Heart left ventricle (tissue), 16 donors: Measurements from ENCODE around the gene PAQR4. TPM values are rescaled to one million over a fixed set of nuclear protein-coding genes. Genes with fewer than 3 reads are reported as not detected.
A peak's percentile ranks its signal among the peaks of the same experiment; 100 is the strongest.

ENCODE experiments used
- ATAC-seq, 4 donors: fragments of 200-7000 bp; cut with Tn5 transposase; one replicate each; pipeline ENCODE4 v1.9.1; 2020 to 2022; ENCODE audit warnings: moderate library complexity in 4 of 4, mild to moderate bottlenecking in 3 of 4, moderate number of reproducible peaks in 1 of 4
- DNase-seq, 5 donors: peaks; one replicate each; pipeline ENCODE4 v3.0.0-alpha.2; 2020
- H3K27ac ChIP-seq, 12 donors: fragments of 200-600 bp; sonication (generic) in 4 of 12; one replicate each; pipeline versions ENCODE4 v1.5.0 to v1.8.0; 2016 to 2022; ENCODE audit warnings: mild to moderate bottlenecking in 2 of 12
- H3K27me3 ChIP-seq, 9 donors: fragments of 200-600 bp; sonication (generic) in 2 of 9; one replicate each; pipeline versions ENCODE4 v1.5.1 to v1.8.0; 2016 to 2022; ENCODE audit warnings: mild to moderate bottlenecking in 3 of 9
- H3K36me3 ChIP-seq, 9 donors: fragments of 200-600 bp; sonication (generic) in 2 of 9; one replicate each; pipeline versions ENCODE4 v1.5.0 to v1.8.0; 2018 to 2022; ENCODE audit warnings: mild to moderate bottlenecking in 2 of 9
- H3K4me1 ChIP-seq, 12 donors: fragments of 200-600 bp; sonication (generic) in 4 of 12; one replicate each; pipeline versions ENCODE4 v1.5.0 to v1.8.0; 2016 to 2022; ENCODE audit warnings: mild to moderate bottlenecking in 3 of 12
- H3K4me3 ChIP-seq, 12 donors: fragments of 200-600 bp; sonication (generic) in 4 of 12; one replicate each; pipeline versions ENCODE4 v1.5.0 to v1.8.0; 2017 to 2022; ENCODE audit warnings: mild to moderate bottlenecking in 9 of 12, moderate library complexity in 4 of 12
- H3K9me3 ChIP-seq, 12 donors: fragments of 200-600 bp; sonication (generic) in 4 of 12; one replicate each; pipeline versions ENCODE4 v1.5.0 to v1.8.0; 2016 to 2022; ENCODE audit warnings: mild to moderate bottlenecking in 1 of 12
- POLR2A ChIP-seq, 2 donors: fragments of 450-650 bp; IDR thresholded peaks; one replicate each; pipeline ENCODE4 v1.6.1; 2017; ENCODE audit warnings: antibody characterized with exemption in 2 of 2, mild to moderate bottlenecking in 2 of 2, moderate library complexity in 2 of 2
- WGBS, 4 donors: extraction: QIAGEN DNeasy Blood & Tissue Kit in 2 of 4; methylation state at CpG; one replicate each; pipeline versions ENCODE4 v1.1.5 to v1.1.7; 2013 to 2018; 5-methylcytosine and 5-hydroxymethylcytosine counted together
- intact Hi-C, 10 donors: fragments of 100-400 bp; cut with DNase I; formaldehyde crosslinking; loops; one replicate each; pipeline versions ENCODE4 v1.11.1 to v1.14.2; 2022
- polyA plus RNA-seq, 2 donors: library from polyadenylated mRNA; stranded (reverse); fragments of 200-250 nt; gene quantifications; one replicate each; pipeline ENCODE4 v1.2.3, GENCODE V29; 2013
- total RNA-seq, 9 donors: library from RNA; depleted of rRNA in 2 of 9; stranded (reverse); fragments of >200 nt in 2 of 9; fragmentation: NEBNext Ultra II Directional in 3 of 9; extraction: Animal tissue kit (Norgen Biotek cat#: 25700) in 3 of 9; gene quantifications; one replicate each; pipeline versions ENCODE4 v1.1.0 to v1.2.4, GENCODE V29; 2016 to 2023
- TF ChIP-seq, protein P1 (sequence below), 12 donors: fragments of 200-600 bp; sonication (generic) in 4 of 12; IDR thresholded peaks; one replicate each; pipeline versions ENCODE4 v1.5.0 to v1.8.0; 2018 to 2022; ENCODE audit warnings: antibody characterized with exemption in 12 of 12, mild to moderate bottlenecking in 5 of 12
- donor health status: ischemic (EF 13 %, LVEDD 7.1; RV severe dilation, severe dysfunction).
- donor health status: healthy with polysubstance abuse.
- donor health status: DM: no; HTN: yes; CAD: no.
- donor health status: DM: no; HTN: no; CAD: no.
- donor health status: ischemic (EF 25% LVEDD 6.9; RV normal size, moderate dysfunction).
- donor health status: ischemic (EF 25% LVEDD 5.7; RV mildly dilated, moderate dysfunction).
- donor health status: healthy.
- donor health status: DM: yes; HTN: yes; CAD: no.
- donor health status: ischemic (EF 35%, LVEDD 5.7; RV mildly dilated, moderate dysfunction).
- donor health status: nonischemic (EF 11% LVEDD 7.7; RV severe dilation, severe dysfunction).
- donor health status: DM: yes; HTN: yes; CAD: no.
- donor health status: PGD.
- donor health status: ischemic (EF 29% LVEDD 5.4; RV normal size, mild dysfunction).
- donor health status: nonischemic (EF 23%, LVEDD 6.1; RV moderate dilation, normal function).

PAQR4 gene
- total and polyA plus RNA-seq, 11 donors, result 6.9 to 16.3 (median 9.0) TPM

DNA sequence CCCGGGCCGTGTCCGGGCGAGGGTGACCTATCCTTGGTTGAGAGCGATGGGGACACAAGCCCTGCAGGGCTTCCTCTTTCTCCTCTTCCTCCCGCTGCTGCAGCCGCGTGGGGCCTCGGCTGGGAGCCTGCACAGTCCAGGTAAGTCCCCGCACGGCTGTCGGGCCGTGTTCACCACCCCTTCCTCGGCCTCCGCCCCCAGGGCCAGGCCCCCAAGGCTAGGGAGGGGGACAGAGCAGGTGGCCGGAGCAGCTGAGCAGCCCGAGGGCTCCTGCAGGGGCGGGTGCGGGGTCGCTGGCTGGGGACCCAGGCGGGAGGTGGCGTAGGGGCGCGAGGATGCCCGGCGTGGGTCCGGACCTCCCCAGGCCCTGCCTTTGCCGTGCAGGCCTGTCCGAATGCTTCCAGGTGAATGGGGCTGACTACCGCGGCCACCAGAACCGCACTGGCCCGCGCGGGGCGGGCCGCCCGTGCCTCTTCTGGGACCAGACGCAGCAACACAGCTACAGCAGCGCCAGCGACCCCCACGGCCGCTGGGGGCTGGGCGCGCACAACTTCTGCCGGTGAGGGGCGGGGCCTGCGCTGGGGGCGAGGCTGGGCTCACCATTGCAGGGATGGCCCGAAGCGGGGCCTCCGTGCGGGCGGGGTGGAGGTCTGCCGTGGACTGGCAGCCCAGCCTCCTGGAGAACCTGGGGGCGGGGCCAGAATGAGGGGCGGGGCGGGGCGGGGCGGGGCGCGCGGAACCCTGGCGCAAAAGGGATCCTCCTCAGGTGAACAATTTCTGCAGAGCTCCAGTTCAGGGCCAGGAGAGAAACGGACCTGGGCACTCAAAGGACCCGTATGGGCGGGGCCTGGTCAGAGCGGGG is 4.4 kb upstream of the PAQR4 start:
- H3K4me1 ChIP-seq, result peaks cover 3 to 60% (median 42%) of the 10 kb centered on the region in 12 donors
- ATAC-seq (no peak), DNase-seq (peak in 2 of 5 donors; percentile 7 to 28)
- peaks cover 61 to 86% (median 78%) of the 10 kb centered on the region in 9 donors for H3K27me3 ChIP-seq
- no peak overlapping the region for H3K27ac ChIP-seq
- no peak for TF ChIP-seq POLR2A (IDR thresholded peaks at IDR 0.05)
- TF ChIP-seq, protein P1, sequence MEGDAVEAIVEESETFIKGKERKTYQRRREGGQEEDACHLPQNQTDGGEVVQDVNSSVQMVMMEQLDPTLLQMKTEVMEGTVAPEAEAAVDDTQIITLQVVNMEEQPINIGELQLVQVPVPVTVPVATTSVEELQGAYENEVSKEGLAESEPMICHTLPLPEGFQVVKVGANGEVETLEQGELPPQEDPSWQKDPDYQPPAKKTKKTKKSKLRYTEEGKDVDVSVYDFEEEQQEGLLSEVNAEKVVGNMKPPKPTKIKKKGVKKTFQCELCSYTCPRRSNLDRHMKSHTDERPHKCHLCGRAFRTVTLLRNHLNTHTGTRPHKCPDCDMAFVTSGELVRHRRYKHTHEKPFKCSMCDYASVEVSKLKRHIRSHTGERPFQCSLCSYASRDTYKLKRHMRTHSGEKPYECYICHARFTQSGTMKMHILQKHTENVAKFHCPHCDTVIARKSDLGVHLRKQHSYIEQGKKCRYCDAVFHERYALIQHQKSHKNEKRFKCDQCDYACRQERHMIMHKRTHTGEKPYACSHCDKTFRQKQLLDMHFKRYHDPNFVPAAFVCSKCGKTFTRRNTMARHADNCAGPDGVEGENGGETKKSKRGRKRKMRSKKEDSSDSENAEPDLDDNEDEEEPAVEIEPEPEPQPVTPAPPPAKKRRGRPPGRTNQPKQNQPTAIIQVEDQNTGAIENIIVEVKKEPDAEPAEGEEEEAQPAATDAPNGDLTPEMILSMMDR (IDR thresholded peaks at IDR 0.05), result no peak
- peak overlapping the region; percentile 3 to 45 (median 30) for H3K4me3 ChIP-seq
- 1% methylated on average over 16 to 68 of the region's 68 CpGs for WGBS, 4 donors
- no peaks in the 10 kb centered on the region for H3K9me3 ChIP-seq
- H3K36me3 ChIP-seq, result no peaks in the 10 kb centered on the region
- intact Hi-C loops, result loop anchor here in 1 of 10 donors (10.0 kb wide), 1 partner anchor 90 kb away; no protein-coding TSS in a partner anchor

DNA sequence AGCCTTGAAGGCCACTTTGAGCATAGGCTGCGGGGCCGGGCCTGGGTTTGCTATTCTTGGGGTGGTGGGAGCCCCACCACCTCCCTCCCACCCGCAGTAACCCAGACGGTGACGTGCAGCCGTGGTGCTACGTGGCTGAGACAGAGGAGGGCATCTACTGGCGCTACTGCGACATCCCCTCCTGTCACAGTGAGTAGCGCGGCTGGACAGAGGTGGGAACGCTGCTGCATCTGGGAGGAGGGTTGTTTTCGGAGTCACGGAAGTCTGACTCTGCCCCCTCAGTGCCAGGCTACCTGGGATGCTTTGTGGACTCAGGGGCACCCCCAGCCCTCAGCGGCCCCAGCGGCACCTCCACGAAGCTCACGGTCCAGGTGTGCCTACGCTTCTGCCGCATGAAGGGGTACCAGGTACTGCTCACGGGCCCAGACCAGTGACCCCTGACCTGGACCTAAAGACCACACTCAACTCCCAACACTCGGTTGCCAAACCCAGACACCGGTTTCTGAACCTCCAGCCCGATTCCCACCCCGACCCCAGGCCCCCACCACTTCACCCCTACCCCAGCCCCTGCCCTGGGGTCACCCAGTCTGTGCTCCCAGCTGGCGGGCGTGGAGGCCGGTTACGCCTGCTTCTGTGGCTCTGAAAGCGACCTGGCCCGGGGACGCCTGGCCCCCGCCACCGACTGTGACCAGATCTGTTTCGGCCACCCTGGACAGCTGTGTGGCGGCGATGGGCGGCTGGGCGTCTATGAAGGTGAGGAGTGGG is 2.9 kb upstream of the PAQR4 start:
- Histone ChIP-seq H3K27me3 (peaks cover 61 to 73% (median 70%) of the 10 kb centered on the region in 9 donors), H3K36me3 (no peaks in the 10 kb centered on the region), H3K4me3 (peak overlapping the region in 10 of 12 donors; percentile 3 to 39 (median 28)), H3K9me3 (no peaks in the 10 kb centered on the region), H3K27ac (no peak overlapping the region), H3K4me1 (peaks cover 6 to 71% (median 51%) of the 10 kb centered on the region in 12 donors)
- TF ChIP-seq POLR2A (IDR thresholded peaks at IDR 0.05), result no peak
- TF ChIP-seq, protein P1 (IDR thresholded peaks at IDR 0.05), result no peak
- intact Hi-C loops, result loop anchor here in 1 of 10 donors (10.0 kb wide), 1 partner anchor 91 kb away; no protein-coding TSS in a partner anchor
- peak in 3 of 5 donors; percentile 6 to 56 (median 16) for DNase-seq
- ATAC-seq, result no peak
- WGBS, 4 donors, result 45 to 59% (median 52%) methylated on average over 29 to 39 of the region's 39 CpGs

DNA sequence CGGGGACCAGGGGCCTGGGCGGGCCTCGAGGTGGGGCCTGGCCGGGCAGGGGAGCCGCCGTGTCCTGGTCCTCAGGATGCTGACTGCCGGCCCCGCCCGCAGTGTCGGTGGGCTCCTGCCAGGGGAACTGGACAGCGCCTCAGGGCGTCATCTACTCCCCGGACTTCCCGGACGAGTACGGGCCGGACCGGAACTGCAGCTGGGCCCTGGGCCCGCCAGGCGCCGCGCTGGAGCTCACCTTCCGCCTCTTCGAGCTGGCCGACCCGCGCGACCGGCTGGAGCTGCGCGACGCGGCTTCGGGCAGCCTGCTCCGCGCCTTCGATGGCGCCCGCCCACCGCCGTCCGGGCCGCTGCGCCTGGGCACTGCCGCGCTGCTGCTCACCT is 2.3 kb upstream of the PAQR4 start:
- Histone ChIP-seq H3K27me3 (peaks cover 61 to 67% (median 64%) of the 10 kb centered on the region in 9 donors), H3K4me1 (peaks cover 6 to 71% (median 51%) of the 10 kb centered on the region in 12 donors), H3K27ac (no peak overlapping the region), H3K36me3 (peaks cover 0 to under 1% (median 0%) of the 10 kb centered on the region in 9 donors), H3K9me3 (no peaks in the 10 kb centered on the region), H3K4me3 (peak overlapping the region in 10 of 12 donors; percentile 3 to 39 (median 28))
- intact Hi-C loops, result loop anchor here in 1 of 10 donors (10.0 kb wide), 1 partner anchor 92 kb away; no protein-coding TSS in a partner anchor
- DNase-seq, result peak in 2 of 5 donors; percentile 32 to 67
- WGBS, 4 donors, result 1 to 3% (median 2%) methylated on average over 15 to 46 of the region's 46 CpGs
- ATAC-seq, result no peak
- no peak for TF ChIP-seq POLR2A (IDR thresholded peaks at IDR 0.05)
- TF ChIP-seq, protein P1 (IDR thresholded peaks at IDR 0.05), result peak in 4 of 12 donors; percentile 8 to 41 (median 26)
